PC-9 (cell line): ENCODE results near the gene CDK12. TPM values are rescaled to one million over a fixed set of nuclear protein-coding genes. Genes with fewer than 3 reads are reported as not detected.

Source experiments
- BruUV-seq: library from RNA; stranded (reverse); fragments of 400-500 nt; replicated peaks from 2 replicates; lab custom pipeline; 2021; lab: Mats Ljungman, UMichigan
- CTCF ChIA-PET: fragments of 300-600 bp; sonication (Branson Sonifier 250); formaldehyde crosslinking; loops from one replicate; lab custom pipeline; 2022; ENCODE audit warnings: antibody characterized with exemption; lab: Charles Lee
- POLR2A ChIA-PET: fragments of 300-600 bp; sonication (Branson Sonifier 250); formaldehyde crosslinking; loops from one replicate; lab custom pipeline; 2022; ENCODE audit warnings: antibody characterized with exemption; ENCODE audit not compliant: unreplicated experiment; lab: Charles Lee
- DNase-seq, 2 experiments: peaks; one replicate each; pipeline versions ENCODE4 v3.0.0 to v3.0.0-alpha.2; 2015 to 2022; ENCODE audit warnings: mixed read lengths in 1 of 2
- H2AFZ ChIP-seq: fragments of 200-600 bp; sonication (generic); 2 replicates; pipeline ENCODE4 v1.8.1; 2017; ENCODE audit warnings: antibody characterized with exemption
- H3F3A ChIP-seq: fragments of 200-600 bp; sonication (generic); 2 replicates; pipeline ENCODE4 v1.8.1; 2017; ENCODE audit warnings: antibody characterized with exemption, mild to moderate bottlenecking, low read depth; ENCODE audit not compliant: insufficient read depth
- H3K27ac ChIP-seq: fragments of 200-600 bp; sonication (generic); 2 replicates; pipeline ENCODE4 v1.6.1; 2016; ENCODE audit warnings: mixed run types
- H3K27me3 ChIP-seq: fragments of 200-600 bp; sonication (generic); 2 replicates; pipeline ENCODE4 v1.6.1; 2016; ENCODE audit warnings: low read depth, mixed run types; ENCODE audit not compliant: insufficient read depth
- H3K36me3 ChIP-seq: fragments of 200-600 bp; sonication (generic); 2 replicates; pipeline ENCODE4 v1.6.1; 2016; ENCODE audit warnings: low read depth, mixed run types
- H3K4me1 ChIP-seq: fragments of 200-600 bp; sonication (generic); replicated peaks from 2 replicates; pipeline ENCODE4 v1.6.1; 2016; ENCODE audit warnings: mixed run types; ENCODE audit not compliant: insufficient read depth
- H3K4me2 ChIP-seq: fragments of 200-600 bp; sonication (generic); 2 replicates; pipeline ENCODE4 v1.6.1; 2017; ENCODE audit warnings: mixed run types
- H3K4me3 ChIP-seq: fragments of 200-600 bp; sonication (generic); 2 replicates; pipeline ENCODE4 v1.6.1; 2016; ENCODE audit warnings: mixed run types
- H3K79me2 ChIP-seq: fragments of 200-600 bp; sonication (generic); 2 replicates; pipeline ENCODE4 v1.6.1; 2017; ENCODE audit warnings: low read depth, mixed run types
- H3K9me2 ChIP-seq: fragments of 200-600 bp; sonication (generic); 2 replicates; pipeline ENCODE4 v1.8.1; 2017; ENCODE audit warnings: mild to moderate bottlenecking; ENCODE audit not compliant: insufficient read depth
- H3K9me3 ChIP-seq: fragments of 200-600 bp; sonication (generic); 2 replicates; pipeline ENCODE4 v1.8.1; 2016; ENCODE audit warnings: low read depth; ENCODE audit not compliant: insufficient read depth
- H4K20me1 ChIP-seq: fragments of 200-600 bp; sonication (generic); 2 replicates; pipeline ENCODE4 v1.8.1; 2017; ENCODE audit not compliant: insufficient read depth
- EZH2 ChIP-seq: fragments of 200-600 bp; sonication (generic); IDR thresholded peaks from 2 replicates; pipeline ENCODE4 v1.8.0; 2017; ENCODE audit warnings: antibody characterized with exemption, low read depth
- intact Hi-C: fragments of 100-400 bp; cut with micrococcal nuclease; formaldehyde crosslinking; loops from one replicate; pipeline ENCODE4 v1.10.0; 2022; ENCODE audit not compliant: unreplicated experiment
- total RNA-seq: library from RNA; stranded (reverse); gene quantifications from 2 replicates; pipeline ENCODE4 v1.2.3, GENCODE V29; 2021
- TF ChIP-seq, protein P1 (sequence below): fragments of 200-600 bp; sonication (generic); conservative IDR thresholded peaks from 2 replicates; pipeline ENCODE4 v1.6.1; 2017; ENCODE audit warnings: mixed run types, antibody characterized with exemption, mild to moderate bottlenecking, moderate library complexity

CDK12 gene
- total RNA-seq, 1 experiment from 2014 or later, result 64.3 TPM

DNA sequence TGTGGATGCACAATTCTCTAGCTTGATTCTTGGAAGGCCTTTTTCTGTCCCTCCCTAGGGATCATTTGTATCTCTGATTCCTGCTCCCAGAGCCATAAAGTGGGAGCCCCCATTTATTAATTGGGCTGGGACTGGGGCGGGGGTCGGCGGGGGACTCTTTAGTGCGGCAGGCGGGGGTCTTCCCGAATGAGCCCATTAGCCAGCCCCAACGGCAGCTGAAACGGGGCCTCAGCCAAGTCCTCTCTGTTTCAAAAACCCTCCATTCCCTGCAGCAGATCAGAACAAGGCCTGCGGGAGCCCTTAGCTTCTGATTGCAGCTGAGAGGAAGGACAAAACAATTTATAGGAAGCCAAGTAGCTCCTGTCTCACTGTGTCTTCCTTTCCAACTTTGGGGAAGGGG lies 79.3 kb downstream of the CDK12 start:
- BruUV-seq, result no TSS peak
- peaks cover 20% of the 10 kb centered on the region for H3F3A ChIP-seq
- H3K4me3 ChIP-seq, result no peak overlapping the region
- peaks cover 2% of the 10 kb centered on the region; the same call in 1 of the 2 replicates for H3K4me1 ChIP-seq
- no peaks in the 10 kb centered on the region for H3K9me3 ChIP-seq
- H3K4me2 ChIP-seq, result no peak overlapping the region
- DNase-seq, result no peak
- TF ChIP-seq EZH2, result no peak
- TF ChIP-seq, protein P1, sequence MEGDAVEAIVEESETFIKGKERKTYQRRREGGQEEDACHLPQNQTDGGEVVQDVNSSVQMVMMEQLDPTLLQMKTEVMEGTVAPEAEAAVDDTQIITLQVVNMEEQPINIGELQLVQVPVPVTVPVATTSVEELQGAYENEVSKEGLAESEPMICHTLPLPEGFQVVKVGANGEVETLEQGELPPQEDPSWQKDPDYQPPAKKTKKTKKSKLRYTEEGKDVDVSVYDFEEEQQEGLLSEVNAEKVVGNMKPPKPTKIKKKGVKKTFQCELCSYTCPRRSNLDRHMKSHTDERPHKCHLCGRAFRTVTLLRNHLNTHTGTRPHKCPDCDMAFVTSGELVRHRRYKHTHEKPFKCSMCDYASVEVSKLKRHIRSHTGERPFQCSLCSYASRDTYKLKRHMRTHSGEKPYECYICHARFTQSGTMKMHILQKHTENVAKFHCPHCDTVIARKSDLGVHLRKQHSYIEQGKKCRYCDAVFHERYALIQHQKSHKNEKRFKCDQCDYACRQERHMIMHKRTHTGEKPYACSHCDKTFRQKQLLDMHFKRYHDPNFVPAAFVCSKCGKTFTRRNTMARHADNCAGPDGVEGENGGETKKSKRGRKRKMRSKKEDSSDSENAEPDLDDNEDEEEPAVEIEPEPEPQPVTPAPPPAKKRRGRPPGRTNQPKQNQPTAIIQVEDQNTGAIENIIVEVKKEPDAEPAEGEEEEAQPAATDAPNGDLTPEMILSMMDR, result no peak
- no peaks in the 10 kb centered on the region for H3K9me2 ChIP-seq
- H4K20me1 ChIP-seq, result no peaks in the 10 kb centered on the region
- intact Hi-C loops, result loop anchor here (10.0 kb wide), 1 partner anchor 444 kb away; the partner anchor contains the start of gene PSMD3
- no peak overlapping the region for H2AFZ ChIP-seq
- ChIA-PET POLR2A (interaction anchor here (0.6 kb wide), 1 partner anchor 188 kb away, joined by 11 read pairs; no protein-coding TSS in a partner anchor), CTCF (interaction anchor here (0.6 kb wide), 1 partner anchor 35 kb away, joined by 3 read pairs; no protein-coding TSS in a partner anchor)
- H3K27ac ChIP-seq, result no peak overlapping the region
- no peaks in the 10 kb centered on the region; the same call in 1 of the 2 replicates for H3K36me3 ChIP-seq
- H3K27me3 ChIP-seq, result no peaks in the 10 kb centered on the region
- H3K79me2 ChIP-seq, result no peaks in the 10 kb centered on the region

DNA sequence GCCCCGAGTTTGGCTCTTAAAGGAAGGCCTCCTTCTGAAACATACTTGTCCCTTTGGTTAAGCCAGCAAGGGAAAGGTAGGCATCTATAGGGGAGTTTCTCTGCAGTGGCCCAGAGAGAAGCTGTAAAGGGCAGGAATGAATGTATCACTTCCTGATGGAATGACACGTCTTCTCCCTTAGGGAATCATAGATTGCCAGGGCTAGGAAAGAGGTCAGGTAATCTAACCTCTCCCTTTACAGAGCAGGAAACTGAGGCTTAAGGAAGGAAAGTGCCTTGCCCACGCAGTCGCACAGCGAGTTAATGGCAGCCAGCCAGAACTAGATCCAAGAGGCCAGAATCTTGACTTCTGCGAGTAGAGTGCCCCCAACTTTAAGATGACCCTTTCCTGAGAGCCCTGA lies 80.4 kb downstream of the CDK12 start:
- Histone ChIP-seq H3F3A (peaks cover 20% of the 10 kb centered on the region), H3K9me3 (no peaks in the 10 kb centered on the region), H3K27me3 (no peaks in the 10 kb centered on the region), H3K79me2 (no peaks in the 10 kb centered on the region), H3K4me2 (no peak overlapping the region), H3K27ac (no peak overlapping the region), H3K4me1 (no peaks in the 10 kb centered on the region), H4K20me1 (no peaks in the 10 kb centered on the region), H3K36me3 (no peaks in the 10 kb centered on the region), H2AFZ (no peak overlapping the region), H3K9me2 (no peaks in the 10 kb centered on the region), H3K4me3 (no peak overlapping the region)
- intact Hi-C loops, result loop anchor here (10.0 kb wide), 1 partner anchor 443 kb away; the partner anchor contains the start of gene PSMD3
- BruUV-seq, result no TSS peak
- POLR2A ChIA-PET, result no interaction called here
- DNase-seq, result no peak
- TF ChIP-seq EZH2, result no peak
- TF ChIP-seq, protein P1, result no peak
- CTCF ChIA-PET, result no interaction called here

DNA sequence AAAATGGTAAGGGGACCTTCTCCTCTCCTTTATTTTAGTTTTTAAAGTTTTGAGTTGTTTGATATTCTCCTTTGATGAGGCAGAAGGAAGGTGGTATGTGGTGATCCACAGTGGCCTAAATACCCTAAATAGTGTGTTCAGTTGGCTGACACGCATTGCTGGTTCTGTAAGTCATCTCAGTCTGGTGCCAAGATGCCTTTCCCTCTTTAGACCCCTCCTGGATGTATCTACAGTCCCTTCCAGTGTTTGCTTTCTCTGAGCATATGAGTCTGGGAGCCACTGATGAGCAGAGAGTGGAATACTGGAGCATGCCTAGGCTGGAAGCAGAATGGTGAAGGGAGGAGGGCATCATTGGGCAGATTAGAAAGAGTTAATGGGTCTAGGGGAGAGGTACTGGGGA lies 81.9 kb downstream of the CDK12 start:
- CTCF ChIA-PET, result no interaction called here

More for the DNA sequence above, 81.9 kb downstream of the CDK12 start:
- DNase-seq, result no peak
- H3K27me3 ChIP-seq, result no peaks in the 10 kb centered on the region
- no peak overlapping the region for H2AFZ ChIP-seq
- no peaks in the 10 kb centered on the region for H3K79me2 ChIP-seq
- BruUV-seq, result no TSS peak
- intact Hi-C loops, result loop anchor here (10.0 kb wide), 1 partner anchor 442 kb away; the partner anchor contains the start of gene PSMD3
- TF ChIP-seq EZH2, result no peak
- TF ChIP-seq, protein P1, result no peak
- H3K4me1 ChIP-seq, result no peaks in the 10 kb centered on the region
- H3K36me3 ChIP-seq, result no peaks in the 10 kb centered on the region
- no peaks in the 10 kb centered on the region for H3K9me3 ChIP-seq
- no peaks in the 10 kb centered on the region for H3K9me2 ChIP-seq
- no peak overlapping the region for H3K4me3 ChIP-seq
- no peaks in the 10 kb centered on the region for H4K20me1 ChIP-seq
- POLR2A ChIA-PET, result no interaction called here
- H3K27ac ChIP-seq, result no peak overlapping the region
- peaks cover 19% of the 10 kb centered on the region for H3F3A ChIP-seq
- no peak overlapping the region for H3K4me2 ChIP-seq
